ENCODE results near the gene CRYGA. TPM values are rescaled to one million over a fixed set of nuclear protein-coding genes. Genes with fewer than 3 reads are reported as not detected.
"Not testable (repeated sequence)": the region's sequence is repeated elsewhere in the genome, so short reads cannot be mapped to it uniquely, and the experiment has no call there.

The CRYGA gene
- total RNA-seq, 1 experiment from 2014 or later = not detected

DNA sequence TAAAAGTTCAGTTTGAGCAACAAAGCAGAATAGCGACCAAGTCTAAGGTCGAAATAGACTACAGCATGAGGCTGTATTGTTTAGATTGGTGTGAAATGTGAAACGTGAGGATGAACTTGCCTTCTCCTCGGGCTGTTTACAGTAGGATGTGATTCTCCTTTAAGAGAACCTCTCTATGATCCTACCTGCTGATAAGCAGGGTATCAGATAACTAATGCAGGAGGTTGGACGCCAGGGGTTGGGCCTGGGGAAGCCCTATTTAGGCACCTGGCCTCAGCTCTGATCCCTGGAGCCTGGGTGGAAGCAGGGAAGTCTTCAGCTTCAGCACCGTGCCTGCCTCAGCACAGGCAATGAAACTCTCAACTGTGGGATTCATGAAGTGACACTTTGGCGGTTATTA lies 50.4 kb downstream of the CRYGA start (continued):
- TF ChIP-seq, protein P1, sequence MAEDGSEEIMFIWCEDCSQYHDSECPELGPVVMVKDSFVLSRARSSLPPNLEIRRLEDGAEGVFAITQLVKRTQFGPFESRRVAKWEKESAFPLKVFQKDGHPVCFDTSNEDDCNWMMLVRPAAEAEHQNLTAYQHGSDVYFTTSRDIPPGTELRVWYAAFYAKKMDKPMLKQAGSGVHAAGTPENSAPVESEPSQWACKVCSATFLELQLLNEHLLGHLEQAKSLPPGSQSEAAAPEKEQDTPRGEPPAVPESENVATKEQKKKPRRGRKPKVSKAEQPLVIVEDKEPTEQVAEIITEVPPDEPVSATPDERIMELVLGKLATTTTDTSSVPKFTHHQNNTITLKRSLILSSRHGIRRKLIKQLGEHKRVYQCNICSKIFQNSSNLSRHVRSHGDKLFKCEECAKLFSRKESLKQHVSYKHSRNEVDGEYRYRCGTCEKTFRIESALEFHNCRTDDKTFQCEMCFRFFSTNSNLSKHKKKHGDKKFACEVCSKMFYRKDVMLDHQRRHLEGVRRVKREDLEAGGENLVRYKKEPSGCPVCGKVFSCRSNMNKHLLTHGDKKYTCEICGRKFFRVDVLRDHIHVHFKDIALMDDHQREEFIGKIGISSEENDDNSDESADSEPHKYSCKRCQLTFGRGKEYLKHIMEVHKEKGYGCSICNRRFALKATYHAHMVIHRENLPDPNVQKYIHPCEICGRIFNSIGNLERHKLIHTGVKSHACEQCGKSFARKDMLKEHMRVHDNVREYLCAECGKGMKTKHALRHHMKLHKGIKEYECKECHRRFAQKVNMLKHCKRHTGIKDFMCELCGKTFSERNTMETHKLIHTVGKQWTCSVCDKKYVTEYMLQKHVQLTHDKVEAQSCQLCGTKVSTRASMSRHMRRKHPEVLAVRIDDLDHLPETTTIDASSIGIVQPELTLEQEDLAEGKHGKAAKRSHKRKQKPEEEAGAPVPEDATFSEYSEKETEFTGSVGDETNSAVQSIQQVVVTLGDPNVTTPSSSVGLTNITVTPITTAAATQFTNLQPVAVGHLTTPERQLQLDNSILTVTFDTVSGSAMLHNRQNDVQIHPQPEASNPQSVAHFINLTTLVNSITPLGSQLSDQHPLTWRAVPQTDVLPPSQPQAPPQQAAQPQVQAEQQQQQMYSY (CRISPR knock-in tag; IDR thresholded peaks at IDR 0.05) = no peak
- peak; percentile 65 for TF ChIP-seq FOXK1 (CRISPR knock-in tag; IDR thresholded peaks at IDR 0.05)

DNA sequence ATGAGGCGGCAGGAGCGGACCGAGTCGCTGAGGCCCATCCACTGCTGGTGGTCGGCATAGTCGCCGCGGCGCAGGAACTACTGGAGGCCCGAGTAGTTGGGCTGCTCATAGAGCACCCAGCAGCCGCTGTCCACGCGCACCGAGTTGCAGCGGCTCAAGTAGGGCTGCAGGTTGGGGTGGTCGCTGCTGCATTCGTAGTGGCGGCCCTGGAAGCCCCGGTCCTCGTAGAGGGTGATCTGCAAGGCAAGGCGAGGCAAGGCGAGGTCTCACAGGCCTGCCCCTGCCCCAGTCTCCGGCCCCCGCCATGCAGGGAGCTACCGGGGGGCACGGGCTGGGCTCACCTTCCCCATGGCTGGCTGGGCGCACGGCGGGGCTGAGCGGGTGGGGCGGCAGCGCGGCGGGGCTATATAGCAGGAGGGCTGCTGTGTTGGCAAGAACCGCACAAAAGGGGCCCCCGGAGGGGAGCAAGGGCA lies 51.1 kb downstream of the CRYGA start:
- H3K36me3 Mint-ChIP-seq; H3K27ac Mint-ChIP-seq; H3K9me3 Mint-ChIP-seq; H3K27me3 Mint-ChIP-seq (ENCODE audit: low read depth); POLR2A ChIA-PET: not testable (repeated sequence)
- peak; percentile 55 for ATAC-seq
- Mint-ChIP-seq H3K4me3 (peak overlapping the region; percentile 67), H3K4me1 (peaks cover 41% of the 10 kb centered on the region)
- DNase-seq (ENCODE audit: low spot score) = peak; percentile 48
- CTCF ChIA-PET = interaction anchor here (1.2 to 1.3 kb wide), 2 partner anchors 10 to 11 kb away, joined by 3 to 9 read pairs; no protein-coding TSS in a partner anchor

Other genes starting within 250 kb of the CRYGA start
- 4.3 to 5.8 TPM (median 4.5 TPM) in 3 replicates for gene PLEKHM3, start 138.1 kb downstream of the CRYGA start, total RNA-seq (2021)
- gene CRYGD, start 39.1 kb downstream of the CRYGA start, total RNA-seq (2021) = 4.6 to 6.3 TPM (median 5.7 TPM) in 3 replicates
- not detected in 3 replicates for gene CRYGC, start 33.8 kb downstream of the CRYGA start, total RNA-seq (2021)
- 0.87 TPM in 1 of 3 replicates, not detected in the others for gene CRYGB, start 17.4 kb downstream of the CRYGA start, total RNA-seq (2021)
- 0.39 to 0.96 TPM (median 0.87 TPM) in 3 replicates for gene C2orf80, start 26.4 kb upstream of the CRYGA start, total RNA-seq (2021)
- 280 to 352 TPM (median 291 TPM) in 3 replicates for gene IDH1, start 91.5 kb upstream of the CRYGA start, total RNA-seq (2021)
- 28.9 to 36.1 TPM (median 33.6 TPM) in 3 replicates for gene PIKFYVE, start 102.7 kb upstream of the CRYGA start, total RNA-seq (2021)
- gene PTH2R, start 243.2 kb upstream of the CRYGA start, total RNA-seq (2021) = 0.34 to 0.48 TPM (median 0.37 TPM) in 3 replicates